ENCODE measurements around the gene MX2.
"Not testable (repeated sequence)": the region's sequence is repeated elsewhere in the genome, so short reads cannot be mapped to it uniquely, and the experiment has no call there.

MX2 gene

DNA sequence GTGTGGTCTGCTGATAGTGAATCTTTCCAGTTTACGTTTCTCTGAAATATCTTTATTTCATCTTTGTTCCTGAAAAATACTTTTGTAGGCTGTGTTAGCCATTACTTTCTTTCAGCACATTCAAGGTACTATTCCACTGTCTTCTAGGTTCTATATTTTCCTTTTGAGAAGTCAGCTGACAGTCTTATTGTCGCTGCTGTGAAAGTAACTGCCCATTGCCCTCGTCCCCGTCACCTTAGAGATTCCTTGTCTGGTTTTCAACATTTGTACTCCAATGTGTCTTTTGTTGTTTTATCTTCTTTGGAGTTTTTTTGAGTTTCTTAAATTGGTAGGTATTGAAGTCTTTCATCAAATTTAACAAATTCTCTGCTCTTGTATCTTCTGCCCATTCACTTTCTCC is 19.8 kb upstream of the MX2 start:
- DNase-seq: no peak

DNA sequence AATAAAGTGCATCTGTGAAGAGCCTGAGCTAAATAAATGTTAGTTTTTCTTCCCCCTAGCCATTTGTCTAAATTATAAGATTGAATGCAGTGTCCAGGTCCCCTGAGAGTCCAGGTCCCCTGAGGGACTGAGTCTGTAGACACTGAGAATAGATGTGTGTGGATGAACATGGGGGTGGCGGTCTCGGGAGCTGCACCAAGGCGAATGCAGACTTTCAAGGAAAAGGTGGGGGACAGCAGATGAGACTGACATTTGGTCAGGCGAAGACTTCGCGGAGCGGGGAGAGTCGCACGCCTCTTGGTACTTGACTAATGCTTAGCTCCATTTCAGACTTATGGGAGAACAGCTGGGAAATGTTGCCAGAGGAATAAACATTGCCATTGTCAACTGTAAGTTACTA is 17.7 kb upstream of the MX2 start:
- no peak for DNase-seq

DNA sequence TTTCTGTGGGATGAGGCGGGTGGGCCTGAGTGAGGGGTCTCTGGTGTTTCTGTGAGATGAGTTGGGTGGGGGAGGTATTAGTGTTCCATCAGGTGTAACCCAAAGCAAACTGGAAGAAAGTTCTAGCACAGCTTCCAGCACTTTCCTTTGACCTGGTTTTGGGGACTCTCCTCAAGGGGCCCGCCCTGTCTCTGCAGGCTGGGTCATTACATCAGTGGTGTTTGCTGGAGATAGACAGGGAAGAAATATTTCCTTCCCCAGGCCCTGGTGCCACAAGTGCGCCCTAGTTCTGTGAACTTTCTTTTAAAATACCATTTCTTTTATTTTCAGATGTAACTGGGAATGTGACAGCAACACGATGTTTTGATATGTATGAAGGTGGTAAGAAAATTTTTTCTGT is 16.5 kb upstream of the MX2 start:
- no peak for DNase-seq

DNA sequence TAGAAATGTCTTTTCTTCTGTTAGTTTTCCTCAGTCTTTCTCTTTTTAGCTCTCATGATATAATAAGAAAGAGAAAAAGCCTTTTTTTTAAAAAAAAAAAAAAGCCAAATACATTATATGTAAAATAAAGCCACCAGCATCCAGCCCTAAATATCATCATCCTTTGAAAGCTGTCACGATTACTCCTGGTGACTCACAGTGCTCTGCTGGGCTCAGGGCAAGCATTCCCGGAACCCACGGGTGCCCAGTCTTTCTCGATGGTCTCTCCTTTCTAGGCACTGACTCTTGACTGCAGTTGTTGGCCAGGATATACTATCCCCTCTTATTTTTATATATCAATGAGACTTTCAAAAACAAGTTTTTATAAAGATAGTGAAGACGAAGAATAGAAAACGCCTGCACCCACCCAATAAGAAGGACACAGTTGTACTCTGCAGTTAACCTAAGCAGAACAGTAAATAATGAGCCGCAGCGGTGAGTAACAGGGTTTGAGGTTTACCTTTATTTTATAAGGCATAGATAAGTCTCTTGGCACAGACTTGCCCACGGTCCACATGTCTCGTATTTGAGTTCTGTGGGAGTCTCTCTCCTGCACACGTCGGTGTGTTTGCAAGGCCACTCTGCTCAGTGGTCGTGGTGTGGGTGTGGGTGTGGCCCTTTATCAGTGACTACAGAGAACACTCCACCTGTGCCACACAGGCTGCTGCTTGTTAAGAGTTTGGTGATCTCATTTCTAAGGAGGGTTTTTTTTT is 15.7 kb upstream of the MX2 start:
- no peak for DNase-seq

DNA sequence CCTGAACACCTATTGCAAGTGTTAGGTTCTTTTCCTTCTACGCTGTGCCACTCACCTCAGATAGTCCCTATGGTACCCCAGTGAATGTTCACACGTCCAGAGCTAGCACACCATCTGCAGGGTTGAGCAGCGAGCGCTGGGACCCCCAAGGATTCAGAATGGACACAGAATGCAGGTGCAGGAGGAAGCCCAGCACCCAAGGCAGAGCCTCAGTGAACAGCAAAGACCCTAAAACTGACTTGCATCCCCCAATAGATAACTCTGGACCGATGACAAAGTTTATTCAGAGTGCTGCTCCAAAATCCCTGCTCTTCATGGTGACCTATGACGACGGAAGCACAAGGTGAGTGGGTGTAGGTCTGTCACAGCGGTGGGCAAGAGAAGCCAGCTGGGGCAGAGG is 15.1 kb upstream of the MX2 start:
- no peak for DNase-seq

DNA sequence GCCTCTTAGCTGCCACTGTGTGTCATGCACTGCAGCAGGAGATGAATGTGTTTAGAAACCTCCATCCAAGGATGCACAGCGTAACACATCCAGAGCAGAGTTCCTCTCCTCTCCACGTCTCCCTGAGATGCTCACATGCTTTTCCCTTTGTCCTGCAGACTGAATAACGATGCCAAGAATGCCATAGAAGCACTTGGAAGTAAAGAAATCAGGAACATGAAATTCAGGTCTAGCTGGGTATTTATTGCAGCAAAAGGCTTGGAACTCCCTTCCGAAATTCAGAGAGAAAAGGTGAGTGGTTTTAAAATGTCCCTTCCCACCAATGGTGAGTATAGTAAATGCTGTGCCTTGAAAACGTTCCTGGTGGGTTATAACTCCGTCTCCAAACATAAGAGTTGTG is 13.4 kb upstream of the MX2 start:
- DNase-seq: no peak

DNA sequence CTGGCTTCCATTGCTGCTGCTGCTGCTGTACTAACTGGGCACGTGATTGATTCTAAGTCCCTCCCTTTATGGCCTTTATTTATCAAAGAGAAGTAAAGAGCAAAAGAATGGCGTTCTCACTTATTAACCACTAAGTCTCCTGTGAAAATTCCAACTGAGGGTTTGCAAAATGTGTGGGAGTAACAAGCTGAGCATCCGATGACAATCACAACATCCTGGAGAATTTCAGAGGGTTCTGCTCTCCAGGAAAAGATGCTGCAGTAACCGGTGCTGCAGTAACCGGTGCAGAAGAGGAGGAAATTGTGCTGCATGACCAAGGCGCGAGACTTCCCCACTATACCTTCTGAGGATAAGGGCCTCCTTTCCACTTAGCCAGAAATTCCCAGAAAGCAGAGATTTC is 12.7 kb upstream of the MX2 start:
- DNase-seq: no peak

DNA sequence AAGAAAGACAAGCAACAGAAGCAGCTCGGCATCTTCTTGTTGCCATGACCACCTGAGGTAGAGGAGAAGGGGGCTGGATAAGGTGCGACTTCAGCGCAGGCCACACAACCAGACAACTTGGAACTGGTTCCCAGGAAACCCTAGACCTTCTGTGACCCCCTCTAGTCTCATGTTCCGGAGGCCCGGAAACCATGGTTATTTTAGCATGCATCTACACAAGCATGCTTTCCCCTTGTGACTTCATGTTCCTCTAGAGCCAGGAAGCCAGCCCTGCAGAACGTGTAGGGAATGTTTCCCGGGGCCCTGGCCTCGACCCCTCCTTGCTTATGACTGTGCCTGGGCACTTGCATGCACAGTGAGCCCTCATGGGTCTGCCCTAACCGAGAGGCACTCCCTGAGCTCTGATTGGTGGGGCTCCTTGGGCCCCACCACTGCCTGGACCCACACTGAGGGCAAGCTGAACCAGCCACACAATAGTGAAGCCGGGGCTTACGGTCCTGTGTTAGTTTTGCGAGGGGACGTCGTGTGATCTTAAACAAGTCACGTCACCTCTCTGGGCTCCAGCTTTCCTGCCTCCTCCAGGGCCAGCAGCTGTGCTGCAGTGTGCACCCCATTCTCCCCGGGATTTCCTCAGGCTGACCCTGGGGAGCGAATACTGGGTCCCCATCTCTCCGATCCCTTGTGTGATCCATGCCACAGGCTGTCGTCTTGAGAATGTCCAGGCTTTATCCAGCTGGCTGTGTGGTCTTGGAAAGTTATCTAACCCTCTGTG is 12.0 kb upstream of the MX2 start:
- DNase-seq: no peak

DNA sequence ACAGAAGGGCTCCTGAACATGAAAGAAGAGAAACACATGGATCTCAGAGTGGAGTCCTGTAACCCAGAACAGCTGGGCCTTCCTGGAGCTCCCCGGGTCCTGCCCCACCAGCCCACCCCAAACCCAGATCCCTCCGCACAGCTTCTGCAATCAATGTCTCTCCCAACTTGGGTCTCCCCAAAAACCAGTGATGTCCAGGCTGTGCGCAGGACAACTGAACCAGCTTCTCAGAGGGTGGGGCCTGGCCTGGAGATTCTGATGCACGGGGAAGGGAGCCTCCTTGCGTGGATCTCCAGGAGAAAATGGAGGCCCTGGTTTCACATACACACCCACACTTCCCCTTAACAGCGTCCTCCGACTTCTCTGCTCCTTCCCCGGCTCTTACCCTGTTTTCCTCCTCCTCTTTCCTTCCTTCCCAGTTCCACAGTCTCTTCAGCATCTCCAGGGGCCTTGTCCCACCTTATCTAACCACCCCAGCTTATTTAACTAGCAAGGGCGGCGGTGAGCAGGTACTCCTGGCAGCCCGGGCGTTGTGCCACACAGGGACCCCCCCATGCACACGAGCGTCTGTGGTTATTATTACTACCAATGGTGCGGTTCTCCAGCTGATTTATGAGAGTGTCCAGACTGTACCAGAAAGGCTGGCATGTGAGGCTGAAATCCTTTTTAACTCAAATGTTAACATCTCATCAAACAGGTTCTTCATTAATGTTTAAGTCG is 11.2 kb upstream of the MX2 start:
- no peak for DNase-seq

DNA sequence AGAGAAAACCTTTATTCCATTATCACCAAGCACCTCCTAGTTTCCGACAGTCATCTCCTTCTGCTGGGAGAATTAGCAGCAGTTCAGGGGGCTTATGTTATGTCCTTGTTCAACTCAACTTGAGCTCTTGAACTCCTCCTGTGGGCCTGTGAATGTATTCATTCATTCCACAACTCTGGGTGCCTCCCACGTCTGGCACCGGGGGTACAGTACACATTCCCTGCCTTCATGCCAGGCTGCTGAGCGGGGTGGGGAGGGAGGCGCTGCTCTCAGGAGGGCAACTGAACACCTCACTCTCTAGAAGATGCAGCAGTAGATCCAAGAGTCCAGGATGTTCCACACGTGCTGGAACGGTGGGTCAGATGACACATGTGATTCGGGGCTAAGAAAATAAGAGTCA is 4.3 kb upstream of the MX2 start:
- DNase-seq: no peak

DNA sequence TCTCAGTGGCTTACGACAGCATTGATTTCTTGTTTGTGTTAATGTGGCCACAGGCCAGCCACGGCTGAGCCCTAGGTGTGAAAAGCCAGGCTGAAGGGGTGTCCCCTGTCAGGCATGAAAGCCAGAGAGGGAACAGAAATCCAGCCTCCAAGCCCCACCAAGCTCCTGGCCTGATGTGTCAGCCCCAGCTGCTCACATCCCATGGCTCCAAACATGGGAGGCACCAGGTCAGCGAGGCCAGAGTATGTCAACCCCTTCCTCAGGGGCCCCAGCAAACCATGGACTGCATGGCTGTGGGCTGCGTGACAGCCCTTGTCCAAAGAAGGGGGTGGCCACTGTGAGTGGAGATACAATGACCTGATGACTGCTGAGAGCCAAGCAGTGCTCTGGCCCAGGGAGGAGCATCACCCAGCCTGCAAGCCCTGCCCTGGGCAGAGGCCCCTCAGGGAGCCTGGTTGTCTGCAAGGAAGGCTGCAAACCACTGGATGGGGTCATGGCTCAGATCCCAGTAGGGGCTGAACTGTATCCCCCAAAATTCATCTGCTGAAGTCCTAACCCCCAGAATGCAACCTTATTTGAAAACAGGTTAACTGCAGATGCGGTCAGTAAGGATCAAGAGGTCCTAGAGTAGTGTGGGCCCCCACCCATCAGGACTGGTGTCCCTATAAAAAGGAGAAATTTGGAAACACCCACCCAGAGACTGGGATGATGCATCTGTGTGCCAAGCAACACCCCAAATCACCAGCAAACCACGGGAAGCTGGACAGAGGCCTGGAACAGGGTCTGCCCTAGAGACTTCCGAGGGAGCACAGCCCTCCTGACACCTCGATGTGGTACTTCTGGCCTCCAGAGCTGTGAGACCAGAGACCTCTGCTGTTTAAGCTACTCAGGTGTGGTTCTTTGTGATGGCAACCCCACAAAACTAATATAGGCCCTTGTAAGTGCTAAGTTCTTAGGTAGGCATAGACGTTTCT is 3.3 kb upstream of the MX2 start:
- DNase-seq: no peak

DNA sequence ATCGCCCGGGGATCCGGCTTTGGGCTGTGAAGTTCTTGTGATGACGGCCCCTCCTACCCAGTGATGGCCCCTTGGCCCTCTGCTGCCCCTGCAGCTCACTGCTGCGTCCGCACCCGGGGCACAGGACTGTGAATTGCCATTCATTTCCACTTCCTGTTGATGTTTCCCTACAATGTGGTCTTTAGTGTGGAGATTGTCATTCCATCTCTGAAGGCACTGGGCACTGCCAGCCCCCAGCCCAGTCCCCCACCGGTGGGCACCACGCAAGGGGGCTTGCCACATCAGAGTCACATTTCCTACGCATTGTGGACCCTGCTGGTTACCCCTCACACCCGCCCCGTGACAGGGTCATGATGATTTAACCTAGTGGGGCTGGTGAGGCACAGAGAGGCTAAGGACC is 2.5 kb upstream of the MX2 start:
- DNase-seq: no peak

DNA sequence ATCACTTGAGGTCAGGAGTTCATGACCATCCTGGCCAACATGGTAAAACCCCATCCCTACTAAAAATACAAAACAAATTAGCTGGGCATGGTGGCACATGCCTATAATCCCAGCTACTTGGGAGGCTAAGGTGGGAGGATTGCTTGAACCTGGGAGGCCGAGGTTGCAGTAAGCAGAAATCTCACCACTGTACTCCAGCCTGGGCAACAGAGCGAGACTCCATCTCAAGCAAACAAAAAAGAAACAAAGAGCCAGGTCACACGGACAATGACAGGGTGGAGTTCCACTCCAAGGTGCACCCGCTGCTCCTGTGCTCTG is 2.1 kb upstream of the MX2 start:
- DNase-seq: not testable (repeated sequence)

DNA sequence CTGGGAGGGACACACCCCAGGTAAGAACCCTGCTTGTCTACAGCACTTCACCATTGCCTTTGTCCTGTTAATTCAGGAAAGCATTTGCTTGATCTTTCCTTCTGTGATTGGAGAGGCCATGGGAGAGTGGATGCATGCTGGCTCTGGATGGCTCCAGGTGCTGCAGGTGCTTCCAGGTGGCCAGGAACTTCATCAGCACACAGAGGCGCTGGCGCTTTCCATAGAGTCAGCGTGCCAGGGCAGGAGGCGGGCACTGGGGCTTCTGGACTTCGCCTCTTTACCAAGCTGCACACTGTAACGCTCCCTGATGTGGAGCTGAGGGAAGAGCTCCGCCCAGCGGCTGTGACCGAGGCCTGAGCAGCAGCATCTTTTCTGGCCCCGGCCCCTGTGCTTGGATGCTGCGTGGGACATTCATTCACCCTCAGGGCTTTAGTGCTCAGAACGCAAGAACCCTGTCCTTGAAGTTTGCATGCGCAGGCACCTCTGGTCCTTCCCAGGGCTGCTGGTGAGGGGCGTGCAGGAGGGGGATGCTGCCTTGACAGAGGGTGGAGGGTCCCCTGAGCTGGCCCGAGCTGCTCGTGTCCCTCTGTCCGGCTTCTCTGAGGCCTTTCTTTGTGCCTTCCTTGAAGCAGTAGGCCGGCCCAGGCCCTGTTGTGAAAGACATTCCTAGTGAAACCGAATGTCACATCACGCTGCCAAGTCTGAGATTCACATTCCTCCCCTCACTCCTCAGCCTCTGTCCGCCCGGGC is 1.6 kb upstream of the MX2 start:
- DNase-seq: peak; percentile 10

DNA sequence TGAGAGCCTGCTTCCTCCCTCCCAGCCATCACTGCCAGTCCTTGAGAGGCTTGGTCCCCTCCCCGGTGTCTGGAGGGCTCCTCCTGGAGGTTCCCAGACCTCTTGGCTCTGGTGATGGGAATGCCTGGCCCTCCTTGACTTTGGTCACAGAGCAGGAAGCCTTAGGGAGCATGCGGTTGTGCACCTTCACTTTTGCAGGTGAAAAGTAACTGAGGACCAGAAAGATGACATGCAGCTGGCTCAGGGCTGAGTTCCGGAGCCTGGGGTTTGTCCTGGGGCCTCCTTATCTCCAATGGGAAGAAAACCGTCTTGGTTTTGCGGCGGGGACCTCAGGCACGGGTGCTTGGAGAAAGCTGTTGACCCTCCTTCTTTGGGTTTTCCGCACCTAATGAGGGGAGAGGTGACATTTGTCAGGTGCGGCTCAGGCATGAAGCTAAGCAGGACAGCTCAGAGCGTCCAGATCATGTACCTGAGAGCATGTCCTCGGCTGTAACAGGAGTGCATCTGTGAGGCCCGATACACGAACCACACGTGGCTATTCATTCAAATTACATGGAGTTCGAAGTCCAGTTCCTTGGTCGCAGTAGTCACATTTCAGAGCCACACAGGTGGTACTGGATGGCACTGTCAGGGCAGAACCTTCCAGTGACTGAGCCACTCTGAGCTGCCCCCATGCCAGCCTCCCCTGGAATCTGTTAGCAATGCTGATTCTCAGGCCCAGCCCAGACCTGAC is 608 bp upstream of the MX2 start:
- DNase-seq: no peak

DNA sequence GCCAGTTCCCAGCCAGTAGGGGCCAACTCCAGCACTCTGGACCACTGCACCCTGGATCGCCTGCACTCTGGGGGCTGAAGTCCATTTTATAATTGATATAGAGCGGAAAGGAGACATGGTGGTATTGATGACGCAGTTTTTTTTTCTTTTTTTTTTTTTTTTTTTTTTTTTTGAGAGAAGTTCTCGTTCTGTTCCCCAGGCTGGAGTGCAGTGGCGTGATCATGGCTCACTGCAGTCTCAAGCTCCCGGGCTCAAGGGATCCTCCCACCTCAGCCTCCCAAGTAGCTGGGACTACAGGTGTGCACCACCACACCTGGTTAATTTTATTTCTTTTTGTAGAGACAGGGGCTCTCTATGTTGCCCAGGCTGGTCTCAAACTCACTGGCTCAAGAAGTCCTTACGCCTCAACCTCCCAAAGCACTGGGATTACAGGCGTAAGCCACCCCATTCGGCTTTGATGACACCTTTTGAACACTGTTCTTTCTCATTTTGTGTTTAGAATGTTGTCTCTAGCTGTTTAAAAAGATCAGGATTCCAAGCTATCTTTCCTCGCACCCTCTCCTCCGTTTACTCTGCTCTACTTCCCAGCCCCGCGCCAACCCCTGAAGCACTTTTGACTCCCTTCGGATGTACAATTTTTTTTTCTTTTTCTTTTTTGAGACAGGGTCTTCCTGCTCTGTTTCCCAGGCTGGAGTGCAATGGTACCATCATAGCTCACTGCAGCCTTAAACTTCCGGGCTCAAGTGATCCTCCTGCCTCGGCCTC is 960 bp downstream of the MX2 start:
- DNase-seq: no peak

DNA sequence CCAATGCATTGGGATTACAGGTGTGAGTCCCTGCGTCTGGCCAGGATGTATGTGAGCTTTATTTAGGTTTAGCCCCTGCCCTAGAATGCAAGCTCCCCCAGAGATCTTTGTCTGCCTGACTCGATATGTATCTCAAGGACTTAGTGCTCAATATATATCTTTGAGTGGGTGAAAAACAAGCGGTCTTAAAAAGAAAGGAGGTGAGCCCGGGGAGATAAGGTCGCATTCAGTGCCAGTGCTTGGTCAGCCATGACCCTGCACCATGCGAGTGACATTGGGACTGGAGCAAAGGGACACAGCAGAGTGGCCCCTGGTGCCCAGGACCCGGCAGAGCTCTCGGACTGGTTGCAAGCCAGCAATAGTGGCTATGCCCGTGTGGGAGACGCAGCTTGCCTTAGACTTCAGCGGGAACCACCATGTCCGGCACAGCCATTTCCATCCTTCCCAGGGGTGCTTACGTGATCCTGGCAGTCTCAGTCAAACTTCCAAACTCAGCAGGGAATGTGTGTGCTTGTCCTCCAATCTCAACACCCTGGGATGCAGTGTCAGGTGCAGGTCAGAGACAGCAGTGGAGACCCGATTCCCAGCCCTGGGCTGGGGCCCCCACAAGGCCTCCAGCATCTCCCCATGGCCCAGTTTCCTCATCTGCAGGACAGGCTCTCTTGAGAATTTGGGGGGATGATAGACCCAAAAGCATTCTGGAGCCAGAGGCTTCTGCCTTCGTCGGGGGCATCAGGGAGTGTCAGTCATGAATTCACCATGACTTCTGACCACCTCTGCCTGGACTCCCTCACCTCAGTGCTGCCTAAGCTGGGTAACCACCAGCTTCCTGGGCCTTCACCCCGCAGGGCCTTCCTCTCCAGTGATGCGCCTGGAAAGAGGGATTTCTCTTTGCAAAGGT is 1.8 kb downstream of the MX2 start:
- no peak for DNase-seq

DNA sequence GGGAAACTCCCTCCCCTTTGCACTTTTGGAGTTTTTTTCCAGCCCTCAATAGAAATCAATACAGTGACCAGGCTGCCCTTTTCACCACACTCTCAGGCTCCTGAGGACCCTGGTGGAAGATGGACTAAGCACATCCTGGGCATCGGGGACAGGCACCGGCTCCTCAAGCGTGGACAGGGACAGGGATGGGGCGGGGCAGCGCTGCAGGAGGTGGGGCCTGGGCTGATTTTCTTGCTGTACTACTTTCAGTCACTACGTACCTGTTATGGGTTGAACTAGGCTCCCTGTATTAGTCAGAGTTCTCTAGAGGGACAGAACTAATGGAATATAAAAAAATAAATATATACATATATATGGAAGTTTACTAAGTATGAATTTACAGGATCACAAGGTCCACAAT is 2.5 kb downstream of the MX2 start:
- no peak for DNase-seq

DNA sequence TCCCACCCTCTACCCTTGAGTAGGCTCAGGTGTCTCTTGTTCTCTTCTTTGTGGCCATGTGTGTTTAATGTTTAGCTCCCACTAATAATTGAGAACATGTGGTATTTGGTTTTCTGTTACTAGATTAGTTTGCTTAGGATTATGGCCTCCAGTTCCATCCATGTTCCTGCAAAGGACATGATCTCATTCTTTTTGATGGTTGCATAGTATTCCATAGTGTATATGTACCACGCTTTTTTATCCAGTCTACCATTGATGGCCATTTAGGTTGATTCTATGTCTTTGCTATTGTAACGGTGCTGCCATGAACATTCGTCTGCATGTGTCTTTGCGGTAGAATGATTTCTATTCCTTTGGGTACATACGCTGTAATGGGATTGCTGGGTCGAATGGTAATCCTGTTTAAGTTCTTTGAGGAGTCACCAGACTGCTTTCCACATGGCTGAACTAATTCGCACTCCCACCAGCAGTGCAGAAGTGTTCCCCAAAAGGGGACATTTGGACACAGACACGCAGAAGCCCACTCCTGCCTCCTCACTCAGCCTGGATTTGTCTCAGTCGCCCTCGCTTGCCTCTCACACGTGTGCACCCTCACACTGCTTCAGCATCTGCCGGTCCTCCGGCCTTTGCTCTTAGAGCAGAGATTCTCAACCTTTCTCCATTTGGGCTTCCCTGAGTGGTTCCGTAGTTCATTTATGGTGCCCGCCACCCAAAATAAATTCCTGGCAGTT is 3.7 kb downstream of the MX2 start:
- no peak for DNase-seq
